Panc1 (cell line): ENCODE data around the gene ALG9. TPM values are rescaled to one million over a fixed set of nuclear protein-coding genes. Genes with fewer than 3 reads are reported as not detected.

Experiments used
- ATAC-seq: fragments of 200-7000 bp; cut with Tn5 transposase; 2 replicates; pipeline ENCODE4 v1.9.1; 2020; ENCODE audit warnings: mild to moderate bottlenecking, moderate library complexity
- BruUV-seq: library from RNA; stranded (reverse); fragments of 400-500 nt; replicated peaks from 2 replicates; lab custom pipeline; 2021; lab: Mats Ljungman, UMichigan
- CTCF ChIA-PET: fragments of 300-600 bp; sonication (Branson Sonifier 250); formaldehyde crosslinking; loops from one replicate; lab custom pipeline; 2022; ENCODE audit warnings: antibody characterized with exemption; lab: Charles Lee
- POLR2A ChIA-PET: fragments of 300-600 bp; sonication (Branson Sonifier 250); formaldehyde crosslinking; loops from one replicate; lab custom pipeline; 2022; ENCODE audit warnings: antibody characterized with exemption; lab: Charles Lee
- DNase-seq: peaks from one replicate; pipeline ENCODE4 v3.0.0-alpha.2; 2010; ENCODE audit warnings: low read depth, low spot score
- H3K27ac ChIP-seq: 2 replicates; pipeline ENCODE4 v1.5.1; 2011; ENCODE audit warnings: mild to moderate bottlenecking, low read length, inconsistent platforms
- H3K27me3 ChIP-seq: fragments of 200-500 bp; sonication (Bioruptor generic); 2 replicates; pipeline ENCODE4 v1.6.0; 2014; ENCODE audit warnings: low read length, inconsistent platforms; ENCODE audit not compliant: control insufficient read depth, insufficient read depth
- H3K36me3 ChIP-seq: fragments of 200-500 bp; sonication (Bioruptor generic); 2 replicates; pipeline ENCODE4 v1.5.1; 2014; ENCODE audit warnings: inconsistent platforms, mild to moderate bottlenecking, low read length, moderate library complexity; ENCODE audit not compliant: control insufficient read depth, insufficient read depth
- H3K4me1 ChIP-seq: 2 replicates; pipeline ENCODE4 v1.5.1; 2011; ENCODE audit warnings: inconsistent platforms, mild to moderate bottlenecking, low read length, moderate library complexity; ENCODE audit not compliant: control insufficient read depth, insufficient read depth
- H3K4me3 ChIP-seq, 2 experiments: 2 replicates each; pipeline ENCODE4 v1.5.1; 2011 to 2012; ENCODE audit warnings: low read depth in 2 of 2, low read length in 2 of 2, mild to moderate bottlenecking in 2 of 2, inconsistent platforms in 1 of 2, moderate library complexity in 1 of 2
- H3K9me3 ChIP-seq: fragments of 200-500 bp; sonication (Bioruptor generic); 2 replicates; pipeline ENCODE4 v1.5.1; 2014; ENCODE audit warnings: low read depth, mild to moderate bottlenecking, inconsistent platforms, low read length, moderate library complexity; ENCODE audit not compliant: control insufficient read depth, insufficient read depth
- POLR2AphosphoS5 ChIP-seq: IDR thresholded peaks from 2 replicates; pipeline ENCODE4 v1.6.1; 2012; ENCODE audit warnings: mild to moderate bottlenecking, low read depth, low read length, moderate library complexity
- SIN3A ChIP-seq: IDR thresholded peaks from 2 replicates; pipeline ENCODE4 v1.6.1; 2012; ENCODE audit warnings: low read depth, mild to moderate bottlenecking, low read length, moderate library complexity, borderline replicate concordance; ENCODE audit not compliant: insufficient read depth
- TCF7L2 ChIP-seq: IDR thresholded peaks from 2 replicates; pipeline ENCODE4 v1.6.1; 2011; ENCODE audit warnings: mild to moderate bottlenecking, low read depth, low read length, inconsistent platforms
- in situ Hi-C: cut with HindIII; loops from 2 replicates; pipeline ENCODE4 v1.10.0; 2016; ENCODE audit warnings: low sequenced_read_pairs, low pct_unique_long_range_greater_than_20kb
- intact Hi-C: fragments of 100-400 bp; cut with micrococcal nuclease; formaldehyde crosslinking; loops from one replicate; pipeline ENCODE4 v1.10.0; 2022; ENCODE audit not compliant: unreplicated experiment
- total RNA-seq: library from RNA; stranded (reverse); gene quantifications from one replicate; pipeline ENCODE4 v1.2.1, GENCODE V29; 2021; ENCODE audit not compliant: unreplicated experiment
- TF ChIP-seq, protein P1 (sequence below), 2 experiments: IDR thresholded peaks; 2 replicates each; pipeline ENCODE4 v1.6.1; 2011 to 2012; ENCODE audit warnings: low read depth in 2 of 2, control low read depth in 1 of 2, low read length in 1 of 2, mild to moderate bottlenecking in 1 of 2, moderate library complexity in 1 of 2; ENCODE audit not compliant: insufficient read depth in 1 of 2
- TF ChIP-seq, protein P2 (sequence below): fragments of 450-650 bp; IDR thresholded peaks from 2 replicates; pipeline ENCODE4 v1.5.1; 2017; ENCODE audit warnings: mild to moderate bottlenecking

The ALG9 gene
- total RNA-seq, 1 experiment from 2014 or later: 27.1 TPM

- CTCF ChIA-PET: no interaction called here
- DNase-seq (no peak), ATAC-seq (no peak)
- no peaks in the 10 kb centered on the region for H3K27me3 ChIP-seq
- in situ Hi-C loops (no loop called here), intact Hi-C loops (no loop called here)
- no peak overlapping the region for H3K4me3 ChIP-seq
- TF ChIP-seq, protein P1, sequence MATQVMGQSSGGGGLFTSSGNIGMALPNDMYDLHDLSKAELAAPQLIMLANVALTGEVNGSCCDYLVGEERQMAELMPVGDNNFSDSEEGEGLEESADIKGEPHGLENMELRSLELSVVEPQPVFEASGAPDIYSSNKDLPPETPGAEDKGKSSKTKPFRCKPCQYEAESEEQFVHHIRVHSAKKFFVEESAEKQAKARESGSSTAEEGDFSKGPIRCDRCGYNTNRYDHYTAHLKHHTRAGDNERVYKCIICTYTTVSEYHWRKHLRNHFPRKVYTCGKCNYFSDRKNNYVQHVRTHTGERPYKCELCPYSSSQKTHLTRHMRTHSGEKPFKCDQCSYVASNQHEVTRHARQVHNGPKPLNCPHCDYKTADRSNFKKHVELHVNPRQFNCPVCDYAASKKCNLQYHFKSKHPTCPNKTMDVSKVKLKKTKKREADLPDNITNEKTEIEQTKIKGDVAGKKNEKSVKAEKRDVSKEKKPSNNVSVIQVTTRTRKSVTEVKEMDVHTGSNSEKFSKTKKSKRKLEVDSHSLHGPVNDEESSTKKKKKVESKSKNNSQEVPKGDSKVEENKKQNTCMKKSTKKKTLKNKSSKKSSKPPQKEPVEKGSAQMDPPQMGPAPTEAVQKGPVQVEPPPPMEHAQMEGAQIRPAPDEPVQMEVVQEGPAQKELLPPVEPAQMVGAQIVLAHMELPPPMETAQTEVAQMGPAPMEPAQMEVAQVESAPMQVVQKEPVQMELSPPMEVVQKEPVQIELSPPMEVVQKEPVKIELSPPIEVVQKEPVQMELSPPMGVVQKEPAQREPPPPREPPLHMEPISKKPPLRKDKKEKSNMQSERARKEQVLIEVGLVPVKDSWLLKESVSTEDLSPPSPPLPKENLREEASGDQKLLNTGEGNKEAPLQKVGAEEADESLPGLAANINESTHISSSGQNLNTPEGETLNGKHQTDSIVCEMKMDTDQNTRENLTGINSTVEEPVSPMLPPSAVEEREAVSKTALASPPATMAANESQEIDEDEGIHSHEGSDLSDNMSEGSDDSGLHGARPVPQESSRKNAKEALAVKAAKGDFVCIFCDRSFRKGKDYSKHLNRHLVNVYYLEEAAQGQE (IDR thresholded peaks at IDR 0.05; ENCODE audit: insufficient read depth in 1 of 2, low read depth in 2 of 2, low read length in 1 of 2): no peak
- TF ChIP-seq, protein P2, sequence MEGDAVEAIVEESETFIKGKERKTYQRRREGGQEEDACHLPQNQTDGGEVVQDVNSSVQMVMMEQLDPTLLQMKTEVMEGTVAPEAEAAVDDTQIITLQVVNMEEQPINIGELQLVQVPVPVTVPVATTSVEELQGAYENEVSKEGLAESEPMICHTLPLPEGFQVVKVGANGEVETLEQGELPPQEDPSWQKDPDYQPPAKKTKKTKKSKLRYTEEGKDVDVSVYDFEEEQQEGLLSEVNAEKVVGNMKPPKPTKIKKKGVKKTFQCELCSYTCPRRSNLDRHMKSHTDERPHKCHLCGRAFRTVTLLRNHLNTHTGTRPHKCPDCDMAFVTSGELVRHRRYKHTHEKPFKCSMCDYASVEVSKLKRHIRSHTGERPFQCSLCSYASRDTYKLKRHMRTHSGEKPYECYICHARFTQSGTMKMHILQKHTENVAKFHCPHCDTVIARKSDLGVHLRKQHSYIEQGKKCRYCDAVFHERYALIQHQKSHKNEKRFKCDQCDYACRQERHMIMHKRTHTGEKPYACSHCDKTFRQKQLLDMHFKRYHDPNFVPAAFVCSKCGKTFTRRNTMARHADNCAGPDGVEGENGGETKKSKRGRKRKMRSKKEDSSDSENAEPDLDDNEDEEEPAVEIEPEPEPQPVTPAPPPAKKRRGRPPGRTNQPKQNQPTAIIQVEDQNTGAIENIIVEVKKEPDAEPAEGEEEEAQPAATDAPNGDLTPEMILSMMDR: no peak
- POLR2A ChIA-PET: no interaction called here
- no peaks in the 10 kb centered on the region for H3K4me1 ChIP-seq
- H3K36me3 ChIP-seq: no peaks in the 10 kb centered on the region
- H3K9me3 ChIP-seq: no peaks in the 10 kb centered on the region
- BruUV-seq: no TSS peak
- H3K27ac ChIP-seq: no peak overlapping the region
These were observed 62.5 kb downstream of the ALG9 start for GRCh38 chr11:111808834-111809233.

GRCh38 chr11:111808063-111808588 lies 63.3 kb downstream of the ALG9 start:
- ChIA-PET POLR2A (no interaction called here), CTCF (no interaction called here)
- no peaks in the 10 kb centered on the region for H3K36me3 ChIP-seq
- H3K27ac ChIP-seq: no peak overlapping the region
- DNase-seq (no peak), ATAC-seq (no peak)
- no TSS peak for BruUV-seq
- TF ChIP-seq, protein P2: no peak
- TF ChIP-seq POLR2AphosphoS5 (no peak), TCF7L2 (no peak), SIN3A (no peak)
- TF ChIP-seq, protein P1 (IDR thresholded peaks at IDR 0.05; ENCODE audit: insufficient read depth in 1 of 2, low read depth in 2 of 2, low read length in 1 of 2): no peak
- H3K27me3 ChIP-seq: no peaks in the 10 kb centered on the region
- H3K4me1 ChIP-seq: no peaks in the 10 kb centered on the region
- H3K4me3 ChIP-seq: no peak overlapping the region
- in situ Hi-C loops: no loop called here
- H3K9me3 ChIP-seq: no peaks in the 10 kb centered on the region
- intact Hi-C loops: no loop called here
